Mesendoderm (in vitro differentiated cells): ENCODE results near the gene MTPN. TPM values are rescaled to one million over a fixed set of nuclear protein-coding genes. Genes with fewer than 3 reads are reported as not detected.

Experiments
- small RNA-seq: library from polyadenylated mRNA; stranded (forward); fragments of <200 nt; extraction: miRNeasy Mini kit (QIAGEN cat#:217004); gene quantifications from one replicate; pipeline ENCODE3, GENCODE V24; 2013; ENCODE audit not compliant: insufficient read depth

MTPN gene

Small RNA genes lying within 50 kb of the gene (small RNA-seq; reads per million reads assigned to genes)
- not detected for gene RNU6-223P
